Cerebellar cortex (tissue), 1 donor: ENCODE measurements around the gene RHBDF2.
A peak's percentile ranks its signal among the peaks of the same experiment; 100 is the strongest.

ENCODE experiments used
- DNase-seq: peaks from one replicate; pipeline ENCODE4 v3.0.0-alpha.2; 2015; ENCODE audit warnings: low spot score

Gene RHBDF2

DNA sequence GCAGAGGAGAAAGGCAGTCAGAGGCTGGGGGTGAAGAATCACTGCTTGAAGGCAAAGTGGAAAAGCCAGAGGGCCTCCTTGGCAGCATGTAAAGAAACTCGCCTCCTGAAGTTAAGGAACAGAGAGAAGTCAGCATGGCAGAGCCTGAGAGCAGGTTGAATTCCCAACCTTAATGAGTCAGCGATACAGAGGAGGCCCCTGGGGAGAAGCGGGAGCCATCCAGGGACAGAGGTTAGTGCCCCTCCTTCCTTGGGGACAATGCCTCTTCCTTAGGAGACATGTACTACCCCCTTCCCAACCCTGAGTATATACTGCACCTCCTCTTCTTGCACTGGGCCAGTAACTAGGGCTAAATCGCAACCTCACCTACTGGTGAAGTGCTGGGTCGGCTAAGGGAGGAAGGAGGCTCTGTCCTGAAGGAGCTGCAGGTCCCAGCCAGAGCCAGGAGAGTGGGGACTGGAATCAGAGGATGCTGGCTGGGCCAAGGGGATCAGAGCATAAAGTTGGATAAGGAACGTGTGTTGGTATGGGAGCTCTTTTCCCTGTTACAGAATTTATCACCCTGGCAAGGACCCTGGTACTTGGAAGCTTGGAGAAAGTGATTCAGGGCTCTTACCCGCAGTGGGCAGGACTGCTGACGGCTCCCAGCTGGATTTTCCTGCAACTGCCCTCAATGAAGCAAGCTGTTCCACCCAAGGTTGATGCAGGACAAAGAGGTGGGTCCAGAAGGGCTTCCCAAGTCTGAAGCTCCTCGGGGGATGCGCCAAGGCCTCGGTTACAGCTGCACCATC lies 39.3 kb downstream of the RHBDF2 start:
- no peak for DNase-seq

DNA sequence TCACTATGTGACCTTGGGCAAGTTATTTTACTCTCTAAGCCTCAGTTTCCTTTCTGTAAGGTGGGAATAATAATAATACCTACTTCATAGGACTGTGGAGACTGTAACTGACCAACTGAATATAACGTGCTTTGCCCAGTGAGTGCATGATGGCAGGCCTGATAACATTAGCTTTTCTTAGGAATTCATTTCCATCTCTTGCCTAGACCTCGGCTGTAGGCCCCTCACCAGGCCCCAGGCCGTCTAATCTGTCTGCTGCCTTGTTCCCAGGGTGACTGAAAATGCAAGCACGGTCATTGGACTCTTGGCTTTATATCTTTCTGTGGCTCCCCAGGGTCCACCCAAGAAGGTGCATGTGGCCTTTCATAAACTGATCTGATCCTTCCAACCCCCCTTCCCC lies 41.5 kb downstream of the RHBDF2 start:
- no peak for DNase-seq

DNA sequence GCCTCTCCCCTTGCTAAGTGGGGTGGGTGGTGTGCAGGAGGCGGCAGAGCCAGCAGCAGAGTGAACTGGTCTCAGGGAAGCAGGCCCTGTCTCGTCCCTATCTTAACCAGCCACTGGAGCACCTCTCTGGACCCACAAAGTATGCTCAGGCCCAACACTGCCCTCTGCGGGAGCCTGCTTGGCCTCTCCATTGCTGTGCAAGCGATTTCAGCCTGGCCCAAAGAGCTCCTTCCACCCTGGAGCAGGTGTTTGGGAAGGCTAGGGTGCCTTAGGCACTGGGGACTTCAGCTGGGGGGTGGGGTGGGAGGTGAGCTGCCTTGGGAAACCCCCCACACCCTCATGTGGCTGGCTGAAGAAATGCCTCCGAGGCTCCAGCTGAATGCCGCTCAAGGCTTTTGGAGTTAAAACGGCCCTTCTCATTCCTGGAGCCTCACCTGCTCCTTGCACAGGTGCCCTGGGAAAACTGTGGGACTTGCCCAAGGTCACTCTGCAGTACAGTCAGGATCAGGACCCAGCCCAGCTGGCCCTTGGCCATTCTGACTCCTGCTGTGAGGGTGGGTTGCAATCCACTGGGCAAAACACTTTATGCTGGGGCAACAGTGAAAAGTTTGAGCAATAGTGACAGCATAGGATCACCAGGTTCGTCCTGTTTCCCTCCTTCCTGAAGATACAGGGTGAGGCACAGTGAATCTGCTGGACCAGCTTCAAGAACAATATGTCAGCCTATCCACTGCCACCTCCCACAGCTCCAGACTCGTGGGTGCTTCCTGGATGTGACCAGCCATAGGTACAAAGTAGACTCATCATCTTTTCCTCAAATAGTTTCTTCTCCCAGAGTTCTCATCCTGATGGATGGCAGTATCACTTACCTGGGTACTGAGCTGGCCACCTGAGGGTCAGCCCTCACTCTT lies 42.4 kb downstream of the RHBDF2 start:
- peak; percentile 56 for DNase-seq

DNA sequence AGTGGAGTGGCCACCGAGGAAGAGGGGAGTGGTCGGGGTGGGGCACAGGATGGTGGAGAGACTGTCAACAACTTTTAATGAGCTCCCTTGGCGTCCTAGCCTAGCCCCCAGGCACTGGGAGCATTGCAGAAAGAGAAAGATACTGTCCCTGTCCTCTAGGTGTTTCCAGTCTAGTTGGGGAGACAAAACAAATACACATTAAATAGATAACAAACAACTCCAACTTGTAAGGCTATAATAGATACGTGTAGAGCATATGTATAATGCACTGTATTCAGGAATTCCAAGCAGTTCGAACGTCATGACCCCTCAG lies 47.8 kb downstream of the RHBDF2 start:
- DNase-seq, result no peak

DNA sequence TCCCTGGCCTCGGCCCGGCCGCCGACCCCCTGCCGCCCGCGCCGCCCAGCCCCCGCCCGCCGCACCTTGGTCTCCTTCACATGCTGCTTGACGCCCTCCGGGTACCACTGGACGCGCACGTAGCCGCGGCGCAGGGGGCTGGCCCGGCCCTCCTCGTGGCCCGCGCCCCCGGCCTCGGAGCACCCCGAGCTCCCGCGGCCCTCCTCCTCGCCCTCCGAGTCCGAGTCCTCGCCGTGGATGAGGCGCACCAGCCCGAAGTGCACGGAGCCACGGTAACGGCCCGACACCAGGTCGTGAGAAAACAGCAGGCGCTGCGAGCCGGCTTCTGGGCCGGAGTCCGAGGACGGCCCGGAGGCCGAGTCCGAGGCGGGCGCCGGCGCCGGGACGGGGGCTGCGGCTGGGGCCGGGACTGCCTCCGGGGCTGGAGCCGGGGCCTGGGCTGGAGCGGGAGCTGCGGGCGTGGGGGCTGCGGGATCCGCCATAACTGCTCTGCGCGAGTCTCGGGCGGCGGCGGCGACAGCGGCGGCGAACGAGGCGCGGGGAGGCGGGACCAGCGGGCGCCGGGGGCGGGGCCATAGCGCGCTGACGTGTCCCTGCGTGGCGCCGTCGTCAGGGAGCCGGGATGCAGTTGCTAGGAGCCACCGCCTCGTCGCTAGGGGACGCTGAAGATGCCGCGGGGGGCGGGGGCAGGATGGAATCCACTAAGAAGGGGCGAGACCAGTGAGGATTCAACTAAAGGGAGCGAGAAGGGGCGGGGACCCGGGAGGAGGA lies 48.4 kb downstream of the RHBDF2 start, which contains the start of gene UBE2O:
Gene UBE2O (minus strand): TSS at position 493 of the 771 bp plus-strand sequence. CDS start 11 bp downstream, at position 482.
- peak; percentile 83 for DNase-seq

DNA sequence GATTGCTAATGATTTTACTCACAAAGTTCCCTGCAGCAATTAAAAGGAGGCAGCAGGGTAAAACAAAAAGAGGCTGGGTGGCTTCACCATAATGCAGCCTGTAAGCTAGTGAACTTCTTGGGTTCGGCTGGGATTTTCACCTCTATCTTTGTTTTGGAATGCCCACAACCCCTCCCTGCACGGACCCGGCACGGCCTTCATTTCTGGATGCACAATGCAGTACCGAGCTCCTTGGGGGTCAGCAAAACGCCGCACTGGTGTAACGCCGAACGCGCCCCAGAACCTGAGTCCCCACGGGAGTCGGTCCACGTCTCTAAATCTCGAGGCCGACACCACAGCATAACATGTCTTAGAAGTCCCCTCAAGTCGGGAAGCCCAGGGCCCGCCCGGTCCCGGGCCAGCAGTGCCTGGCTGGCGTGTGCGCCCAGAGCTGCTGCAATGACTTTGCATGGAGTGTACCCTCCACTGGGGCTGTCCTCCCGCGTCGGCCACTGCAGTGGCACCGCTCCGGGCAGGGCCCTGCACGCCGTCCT lies 49.0 kb downstream of the RHBDF2 start:
- no peak for DNase-seq

DNA sequence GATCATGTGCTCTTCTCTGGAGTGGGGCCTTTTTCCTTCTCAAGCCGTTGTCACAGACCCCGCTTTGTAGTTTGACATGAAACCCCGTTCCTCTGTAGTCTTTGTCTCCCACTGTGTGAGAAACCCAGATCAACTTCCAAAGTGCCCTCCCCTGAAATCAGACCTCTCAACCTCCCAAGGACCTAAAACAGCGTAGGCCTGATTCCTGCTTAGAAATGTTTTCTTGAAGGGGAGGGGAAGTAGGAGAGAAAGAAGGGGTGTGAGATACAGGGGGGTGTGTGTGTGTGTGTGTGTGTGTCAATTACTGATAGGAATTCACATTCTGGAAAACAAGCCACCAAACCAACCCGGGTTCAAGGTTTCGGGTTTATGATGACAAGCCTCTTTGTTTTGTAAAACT lies 49.7 kb downstream of the RHBDF2 start:
- no peak for DNase-seq

DNA sequence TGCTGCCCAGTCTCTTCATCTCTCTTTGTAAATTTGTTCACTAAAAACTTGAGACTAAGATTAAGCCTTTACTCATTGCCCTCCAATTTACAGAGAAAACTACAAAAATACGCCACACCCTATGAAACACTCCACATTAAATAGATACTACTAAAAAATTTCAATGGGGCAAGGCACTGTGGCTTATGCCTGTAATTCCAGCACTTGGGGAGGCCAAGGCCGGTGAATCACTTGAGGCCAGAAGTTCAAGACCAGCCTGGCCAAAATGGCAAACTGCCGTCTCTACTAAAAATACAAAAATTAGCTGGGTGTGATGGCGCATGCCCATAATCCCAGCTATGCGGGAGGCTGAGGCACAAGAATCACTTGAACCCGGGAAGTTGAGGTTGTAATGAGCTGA lies 52.1 kb downstream of the RHBDF2 start:
- DNase-seq, result no peak

DNA sequence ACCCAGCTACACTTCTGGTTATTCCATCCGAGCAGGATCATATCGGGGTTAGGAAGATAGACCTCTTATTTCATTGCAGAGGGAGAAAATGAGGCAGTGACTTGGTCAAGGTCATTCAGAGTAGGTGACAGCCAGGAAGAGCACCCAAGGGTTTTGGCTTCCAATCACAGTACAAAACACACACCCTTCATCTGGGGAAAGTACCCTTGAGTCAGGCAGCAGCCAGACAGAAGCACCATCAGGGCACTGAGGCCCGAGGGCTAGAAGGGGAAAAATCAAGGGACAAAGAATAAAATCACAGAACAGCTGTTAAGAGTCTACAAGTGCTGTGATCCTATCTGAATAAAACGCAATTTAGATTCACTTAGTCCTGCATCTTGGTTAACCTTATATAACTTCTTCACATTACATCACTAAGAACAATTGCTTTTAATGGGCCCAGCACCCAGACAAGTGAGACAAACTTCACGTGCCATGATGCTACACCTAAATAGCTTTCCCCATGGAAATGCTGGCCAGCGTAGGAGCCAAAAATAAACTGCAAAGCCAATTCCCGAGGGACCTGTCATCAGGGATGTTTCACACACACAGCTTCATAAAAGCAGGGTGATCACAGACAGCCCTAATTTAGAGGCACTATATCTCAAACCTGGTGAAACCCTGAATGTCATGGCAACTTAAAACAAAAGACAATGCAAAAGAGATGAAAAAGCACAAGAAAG lies 53.1 kb downstream of the RHBDF2 start:
- no peak for DNase-seq

DNA sequence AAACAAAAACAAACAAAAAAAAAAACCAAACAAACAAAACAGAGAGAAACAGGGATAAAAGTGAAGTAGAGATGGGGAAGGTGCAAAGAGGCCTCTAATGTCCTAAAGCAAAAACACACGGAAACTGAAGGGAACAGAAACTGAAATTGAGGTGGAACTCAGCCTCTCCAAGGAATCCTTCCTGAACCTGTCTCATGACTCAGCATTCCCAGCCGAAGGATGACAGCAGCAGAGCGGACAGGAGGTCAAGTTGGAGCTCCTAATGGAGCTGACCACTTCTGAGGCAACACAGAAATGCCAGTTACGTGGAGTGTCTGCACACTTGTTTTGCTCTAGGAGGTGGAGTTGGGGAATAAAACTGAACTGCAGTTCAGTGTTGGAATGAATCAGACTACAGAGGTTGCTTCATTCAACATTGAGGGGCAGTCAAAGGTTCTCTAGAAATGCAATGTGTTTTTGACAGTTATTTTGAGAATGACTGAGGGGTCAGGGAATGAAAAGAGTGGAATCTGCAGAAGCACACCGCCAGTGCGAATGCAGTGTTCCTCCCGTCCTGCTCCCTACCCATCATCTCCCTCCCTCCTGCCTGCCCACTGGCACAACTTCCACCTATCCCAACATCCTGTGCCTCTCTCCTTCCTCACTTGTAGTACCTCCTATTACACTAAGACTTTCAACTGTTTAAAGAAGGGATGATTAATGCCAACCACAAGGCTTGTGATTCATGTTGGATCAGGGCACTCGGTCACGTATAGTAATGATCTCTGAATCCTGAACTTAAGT lies 54.6 kb downstream of the RHBDF2 start:
- DNase-seq, result no peak

DNA sequence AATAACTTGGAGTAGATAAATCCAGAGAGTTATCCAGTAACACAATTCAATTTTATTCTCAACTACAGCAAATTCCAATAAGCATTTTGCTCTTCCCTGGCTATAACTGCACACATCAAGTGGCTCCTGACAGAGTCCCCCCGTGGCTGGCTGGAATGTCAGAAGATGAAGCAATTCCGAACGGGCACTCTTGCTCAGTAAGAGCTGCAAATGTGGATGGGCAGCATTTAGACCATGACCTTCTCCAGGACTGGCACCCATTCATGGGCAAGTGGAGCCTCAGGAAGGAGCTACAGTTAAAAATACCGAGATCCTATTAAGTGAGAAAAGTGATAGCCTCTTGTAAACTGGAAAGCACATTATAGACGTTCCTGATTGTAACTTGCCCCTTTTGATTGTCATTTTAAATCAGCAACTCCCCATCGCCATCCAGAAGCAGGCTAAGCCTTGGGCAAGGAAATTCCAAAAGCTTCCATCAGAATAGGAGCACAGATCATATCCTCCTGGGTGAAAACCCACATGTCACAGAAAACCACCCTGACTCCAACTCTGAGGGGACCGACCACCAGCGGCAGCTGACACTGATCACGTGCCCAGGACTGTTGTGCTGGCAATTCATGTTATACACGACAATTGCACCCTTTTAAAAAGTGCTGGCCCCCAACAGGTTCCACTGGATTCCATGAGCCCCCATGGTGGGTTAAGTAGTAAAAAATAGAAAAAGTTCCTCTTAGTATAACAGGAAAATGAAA lies 55.4 kb downstream of the RHBDF2 start:
- no peak for DNase-seq

DNA sequence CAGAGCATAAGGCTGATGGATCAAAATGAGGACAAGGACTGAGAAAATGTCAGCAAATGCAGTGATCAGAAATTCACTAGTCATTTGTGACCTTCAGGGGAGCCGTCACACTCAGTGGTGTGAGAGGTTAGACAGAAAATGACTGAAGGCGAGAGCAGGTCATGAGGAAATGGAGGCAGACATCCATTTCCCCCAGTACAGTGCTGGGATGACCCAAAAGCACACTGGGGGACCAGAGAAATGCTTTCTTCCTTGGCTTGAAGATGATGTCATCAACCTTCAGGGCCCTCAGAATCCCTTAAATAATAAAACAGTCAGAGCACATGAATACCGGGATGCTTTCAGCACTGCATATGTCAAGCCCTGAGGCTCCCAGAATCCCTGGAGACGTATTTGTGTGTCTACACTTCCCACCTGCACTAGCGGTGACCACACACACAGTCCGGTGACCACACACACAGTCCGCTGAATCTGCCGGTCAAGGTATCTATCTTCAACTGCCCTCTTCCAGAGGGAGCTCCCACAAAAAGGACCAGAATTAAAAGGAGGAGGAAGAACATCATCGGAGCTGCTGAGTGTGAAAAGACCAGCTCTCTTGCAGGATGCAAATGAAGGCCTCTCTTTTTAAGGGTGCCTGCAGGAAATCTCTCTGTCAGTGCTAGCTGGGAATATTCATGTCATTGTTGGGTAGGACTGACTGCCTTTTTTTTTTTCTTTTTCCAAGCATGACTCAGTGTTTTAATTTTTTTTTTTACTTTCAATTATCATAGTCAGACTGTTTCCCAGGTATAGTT lies 56.5 kb downstream of the RHBDF2 start:
- DNase-seq, result no peak

DNA sequence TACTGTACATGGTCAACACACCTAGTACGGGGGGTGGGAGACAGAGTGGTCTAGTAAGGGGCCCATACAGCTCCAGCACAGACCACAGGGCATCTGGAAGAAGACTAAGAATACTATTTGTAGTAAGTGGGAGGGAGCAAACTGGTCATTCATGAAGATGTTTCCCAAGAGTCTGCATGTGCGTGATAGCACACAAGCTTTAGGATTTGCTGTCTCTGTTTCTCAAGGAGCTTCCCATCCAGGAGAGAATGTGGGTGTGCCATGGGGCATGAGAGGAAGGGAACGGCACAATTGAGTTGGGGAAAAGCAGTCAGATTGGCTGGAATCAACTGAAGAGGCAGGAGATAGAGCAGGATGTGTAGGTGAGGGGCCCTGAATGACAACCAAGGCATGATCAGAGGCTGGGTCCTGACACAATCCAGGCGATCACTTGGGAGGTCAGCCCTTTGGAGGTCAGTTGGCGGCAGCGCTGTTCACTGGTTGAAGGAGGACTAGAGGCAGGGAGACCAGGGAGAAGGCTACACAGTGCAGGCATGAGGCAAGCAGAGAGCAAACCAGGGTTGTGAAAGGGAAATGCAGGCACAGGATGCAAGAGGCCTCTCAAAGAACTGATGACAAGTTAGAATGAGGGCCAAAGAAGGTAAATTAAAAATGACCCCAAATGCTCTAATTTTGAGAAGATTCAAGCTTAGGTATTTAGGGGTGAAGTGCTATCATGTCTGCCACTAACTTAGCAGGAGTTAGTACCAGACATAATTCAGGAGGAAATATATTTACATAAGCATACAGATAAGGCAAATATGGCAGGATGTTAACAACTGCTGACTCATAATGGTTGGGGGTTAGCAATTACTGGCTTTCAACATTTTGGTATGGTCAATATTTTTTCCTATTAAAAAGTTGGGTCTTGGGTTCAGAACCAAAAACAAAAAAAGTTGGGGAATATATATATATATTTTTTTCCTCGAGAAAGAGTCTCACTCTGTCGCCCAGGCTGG lies 58.6 kb downstream of the RHBDF2 start:
- DNase-seq, result no peak

DNA sequence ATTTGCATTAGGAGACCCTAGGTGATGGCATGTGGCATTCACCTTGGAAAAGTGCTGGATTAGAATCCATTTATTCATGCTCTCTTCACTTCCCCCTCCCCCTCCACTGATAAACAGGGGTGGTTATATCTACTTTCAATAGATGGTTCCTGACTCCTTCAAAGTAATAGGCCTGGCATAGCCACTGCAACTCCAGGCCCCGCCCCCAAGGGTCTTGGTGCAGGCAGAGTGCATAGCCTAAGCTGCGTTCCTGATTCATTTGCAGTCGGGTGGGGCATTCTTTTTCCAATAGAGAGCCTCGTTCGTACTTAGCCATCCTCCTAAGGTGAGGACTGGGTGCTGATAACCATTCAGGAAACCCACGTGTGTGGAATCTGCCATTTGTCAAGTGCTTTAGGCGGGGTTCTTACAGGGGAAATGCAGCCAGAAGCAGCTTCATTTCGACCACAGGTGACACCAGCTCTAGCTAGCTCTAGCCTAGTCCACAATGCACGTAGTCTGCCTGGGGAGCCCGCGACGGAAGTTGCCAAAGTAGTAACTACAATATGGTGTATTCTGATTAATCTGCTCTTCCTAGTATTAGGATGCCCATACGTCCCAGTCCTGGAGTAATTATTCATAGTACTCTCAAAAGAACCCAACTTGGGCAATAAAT lies 59.4 kb downstream of the RHBDF2 start:
- DNase-seq, result no peak

DNA sequence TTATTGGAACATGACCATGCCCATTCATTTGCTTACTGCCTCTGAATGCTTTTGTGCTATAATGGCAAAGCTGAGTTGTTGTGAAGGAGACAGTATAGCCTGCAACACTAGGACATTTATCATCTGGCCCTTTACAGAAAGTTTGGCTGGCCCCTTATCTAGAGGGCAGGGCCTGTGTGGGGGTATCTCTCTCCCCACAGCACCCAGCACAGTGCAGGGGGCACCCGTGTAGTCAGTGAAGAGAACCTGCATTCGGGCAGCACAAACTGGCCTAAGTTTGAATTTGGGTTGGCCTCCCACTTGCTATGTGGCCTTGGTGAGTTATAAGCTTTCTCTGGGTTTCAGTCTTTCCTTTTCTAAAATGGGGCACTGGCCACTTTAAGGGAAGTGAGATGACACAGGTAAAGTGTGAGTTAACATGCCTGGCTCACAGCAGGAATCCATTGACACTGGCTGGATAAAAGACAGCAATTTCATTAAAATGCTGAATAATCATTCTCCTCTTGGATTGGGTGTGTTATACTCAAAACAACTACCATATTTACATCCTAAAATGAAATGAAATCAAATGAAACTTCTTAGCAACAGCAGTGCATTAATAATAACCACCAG lies 60.4 kb downstream of the RHBDF2 start:
- no peak for DNase-seq

DNA sequence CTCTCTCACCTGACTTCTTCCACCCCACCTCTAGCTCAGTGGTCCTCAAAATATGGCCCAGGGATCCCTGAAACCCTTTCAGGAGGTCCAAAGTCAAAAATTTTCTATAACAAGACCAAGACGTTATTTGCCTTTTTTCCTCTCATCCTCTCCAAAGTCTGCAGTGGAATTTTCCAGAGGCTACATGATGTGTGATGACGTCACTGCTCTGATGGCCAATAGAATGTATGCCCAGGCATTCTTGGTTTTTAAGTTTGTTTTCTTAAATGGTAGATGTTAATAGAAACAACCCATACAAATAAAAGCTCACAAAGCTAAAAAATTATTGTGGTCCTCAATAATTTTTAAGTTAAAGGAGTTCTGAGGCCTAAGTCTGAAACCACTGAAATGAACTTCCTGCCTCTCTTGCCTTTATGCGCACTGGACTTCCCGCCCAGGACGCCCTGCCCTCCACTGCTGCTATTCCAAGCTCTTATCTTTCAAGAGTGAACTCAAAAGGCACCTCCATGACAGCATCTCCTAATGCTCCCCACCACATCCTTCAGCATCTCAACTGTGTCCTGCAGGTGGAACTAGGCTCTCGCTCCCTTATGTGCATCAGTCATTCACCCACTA lies 61.8 kb downstream of the RHBDF2 start:
- no peak for DNase-seq
